SU-DHL-6 (cell line): ENCODE results near the gene TOP1.

Experiments
- H2AFZ ChIP-seq: fragments of 200-600 bp; sonication (generic); 2 replicates; pipeline ENCODE4 v1.6.1; 2014; ENCODE audit warnings: low read depth, mild to moderate bottlenecking, moderate library complexity, mixed read lengths, antibody characterized with exemption, low read length; ENCODE audit not compliant: severe bottlenecking
- H3F3A ChIP-seq: fragments of 200-600 bp; shearing (Covaris generic); 2 replicates; pipeline ENCODE4 v1.6.0; 2016; ENCODE audit warnings: antibody characterized with exemption, mild to moderate bottlenecking; ENCODE audit not compliant: insufficient read depth
- H3K27ac ChIP-seq: fragments of 200-600 bp; sonication (generic); 2 replicates; pipeline ENCODE4 v1.5.1; 2016; ENCODE audit warnings: low read depth, mild to moderate bottlenecking, low read length, moderate library complexity, mixed read lengths
- H3K27me3 ChIP-seq: fragments of 200-600 bp; sonication (generic), shearing (Covaris generic); 2 replicates; pipeline ENCODE4 v1.6.0; 2014; ENCODE audit warnings: mild to moderate bottlenecking, low read length
- H3K36me3 ChIP-seq: fragments of 200-600 bp; sonication (generic); 2 replicates; pipeline ENCODE4 v1.6.1; 2014; ENCODE audit warnings: mild to moderate bottlenecking, low read length, mixed read lengths
- H3K4me2 ChIP-seq: fragments of 300-600, 200-600 bp; shearing (Covaris generic), sonication (generic); 2 replicates; pipeline ENCODE4 v1.6.0; 2014; ENCODE audit warnings: low read length, low read depth, mild to moderate bottlenecking; ENCODE audit not compliant: poor library complexity, severe bottlenecking
- H3K4me3 ChIP-seq: fragments of 200-600 bp; sonication (generic); 2 replicates; pipeline ENCODE4 v1.5.1; 2014; ENCODE audit warnings: antibody characterized with exemption, low read length, mild to moderate bottlenecking, mixed read lengths; ENCODE audit not compliant: insufficient read depth, poor library complexity, severe bottlenecking
- H3K79me2 ChIP-seq: fragments of 200-600 bp; sonication (generic); 2 replicates; pipeline ENCODE4 v1.6.1; 2014; ENCODE audit warnings: mild to moderate bottlenecking, low read length, moderate library complexity; ENCODE audit not compliant: insufficient read depth
- H3K9ac ChIP-seq: fragments of 200-600 bp; sonication (generic); 2 replicates; pipeline ENCODE4 v1.7.0; 2014; ENCODE audit warnings: mild to moderate bottlenecking, low read length
- H3K9me2 ChIP-seq: fragments of 200-600 bp; sonication (generic); replicated peaks from 2 replicates; pipeline ENCODE4 v1.6.1; 2014; ENCODE audit warnings: low read length; ENCODE audit not compliant: insufficient read depth
- H3K9me3 ChIP-seq: fragments of 200-600 bp; sonication (generic); 2 replicates; pipeline ENCODE4 v1.6.1; 2014; ENCODE audit warnings: low read length, mixed read lengths; ENCODE audit not compliant: insufficient read depth
- H4K20me1 ChIP-seq: fragments of 200-600 bp; sonication (generic); 2 replicates; pipeline ENCODE4 v1.6.1; 2014; ENCODE audit warnings: low read depth, mild to moderate bottlenecking, antibody characterized with exemption, low read length, moderate library complexity, mixed read lengths
- EZH2phosphoT487 ChIP-seq: fragments of 200-600 bp; sonication (generic), shearing (Covaris generic); conservative IDR thresholded peaks from 2 replicates; pipeline ENCODE4 v1.6.1; 2018; ENCODE audit warnings: mild to moderate bottlenecking, antibody characterized with exemption, low read length, moderate library complexity, mixed read lengths
- TF ChIP-seq, protein P1 (sequence below): fragments of 200-600 bp; sonication (generic); IDR thresholded peaks from one replicate; pipeline ENCODE4 v1.5.1; 2017; ENCODE audit warnings: antibody characterized with exemption, mild to moderate bottlenecking, low read length, moderate library complexity; ENCODE audit not compliant: insufficient read depth, poor library complexity, severe bottlenecking

TOP1 gene

DNA sequence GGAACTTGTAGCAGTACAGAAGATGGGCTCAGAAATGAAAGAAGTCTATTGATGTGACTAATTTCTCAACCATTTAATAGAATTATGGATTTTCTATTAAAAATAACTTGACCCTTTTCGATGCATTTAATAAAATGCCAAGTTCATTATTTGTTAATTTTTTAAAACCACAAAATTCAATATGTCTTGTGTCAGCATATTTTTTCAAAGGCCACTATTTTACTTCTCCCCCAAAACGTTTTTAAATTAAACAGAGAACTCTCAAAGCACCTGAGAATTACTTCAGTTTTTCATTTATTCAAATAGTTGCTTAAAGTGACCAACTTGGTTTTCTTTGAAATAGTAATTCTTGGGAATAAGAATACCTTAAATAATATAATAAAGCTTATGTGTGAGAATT lies 8.6 kb downstream of the TOP1 start:
- no peak overlapping the region for H3K4me2 ChIP-seq
- no peaks in the 10 kb centered on the region for H3K27me3 ChIP-seq
- no peak overlapping the region for H2AFZ ChIP-seq
- H3K9ac ChIP-seq: no peak overlapping the region
- TF ChIP-seq, protein P1, sequence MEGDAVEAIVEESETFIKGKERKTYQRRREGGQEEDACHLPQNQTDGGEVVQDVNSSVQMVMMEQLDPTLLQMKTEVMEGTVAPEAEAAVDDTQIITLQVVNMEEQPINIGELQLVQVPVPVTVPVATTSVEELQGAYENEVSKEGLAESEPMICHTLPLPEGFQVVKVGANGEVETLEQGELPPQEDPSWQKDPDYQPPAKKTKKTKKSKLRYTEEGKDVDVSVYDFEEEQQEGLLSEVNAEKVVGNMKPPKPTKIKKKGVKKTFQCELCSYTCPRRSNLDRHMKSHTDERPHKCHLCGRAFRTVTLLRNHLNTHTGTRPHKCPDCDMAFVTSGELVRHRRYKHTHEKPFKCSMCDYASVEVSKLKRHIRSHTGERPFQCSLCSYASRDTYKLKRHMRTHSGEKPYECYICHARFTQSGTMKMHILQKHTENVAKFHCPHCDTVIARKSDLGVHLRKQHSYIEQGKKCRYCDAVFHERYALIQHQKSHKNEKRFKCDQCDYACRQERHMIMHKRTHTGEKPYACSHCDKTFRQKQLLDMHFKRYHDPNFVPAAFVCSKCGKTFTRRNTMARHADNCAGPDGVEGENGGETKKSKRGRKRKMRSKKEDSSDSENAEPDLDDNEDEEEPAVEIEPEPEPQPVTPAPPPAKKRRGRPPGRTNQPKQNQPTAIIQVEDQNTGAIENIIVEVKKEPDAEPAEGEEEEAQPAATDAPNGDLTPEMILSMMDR: no peak
- no peak for TF ChIP-seq EZH2phosphoT487
- no peaks in the 10 kb centered on the region for H3F3A ChIP-seq
- no peaks in the 10 kb centered on the region for H3K36me3 ChIP-seq
- H3K9me3 ChIP-seq: no peaks in the 10 kb centered on the region
- H3K4me3 ChIP-seq: no peak overlapping the region
- peaks cover 100% of the 10 kb centered on the region for H3K79me2 ChIP-seq
- H3K27ac ChIP-seq: no peak overlapping the region
- H3K9me2 ChIP-seq: no peaks in the 10 kb centered on the region
- peaks cover 23% of the 10 kb centered on the region for H4K20me1 ChIP-seq

DNA sequence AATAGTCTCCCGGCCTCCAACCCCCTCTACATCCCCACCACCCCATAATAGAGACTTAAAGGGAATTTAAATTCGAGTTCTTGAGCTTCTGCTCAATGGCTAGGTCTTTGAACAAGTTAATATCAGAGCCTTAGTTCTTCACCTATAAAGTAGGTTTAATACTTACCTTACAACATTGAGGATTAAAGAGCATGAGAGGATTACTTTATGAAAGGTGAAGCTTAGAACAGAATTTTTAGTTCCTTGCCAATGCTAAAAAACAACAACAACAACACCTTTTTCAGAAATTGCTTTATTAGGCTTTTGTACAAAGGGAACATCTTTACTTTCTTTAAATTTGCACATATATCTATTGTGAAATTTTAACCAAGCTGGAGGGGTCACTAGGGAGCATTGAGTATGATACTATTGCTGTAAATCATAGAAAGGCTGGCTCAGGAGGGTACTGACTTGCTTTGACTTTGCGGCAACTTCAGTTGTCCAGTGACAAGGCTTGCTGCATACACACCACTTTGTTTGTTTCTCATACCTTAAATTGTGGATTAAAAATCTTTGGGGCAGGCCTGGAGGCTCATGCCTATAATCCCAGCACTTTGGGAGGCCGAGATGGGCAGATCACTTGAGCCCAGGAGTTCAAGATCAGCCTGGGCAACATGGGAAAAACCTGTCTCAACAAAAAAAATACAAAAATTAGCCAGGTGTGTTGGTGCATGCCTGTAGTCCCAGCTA lies 9.7 kb downstream of the TOP1 start:
- Histone ChIP-seq H3K79me2 (peaks cover 100% of the 10 kb centered on the region), H3K9ac (no peak overlapping the region), H3F3A (no peaks in the 10 kb centered on the region), H4K20me1 (peaks cover 23% of the 10 kb centered on the region), H3K27ac (no peak overlapping the region), H3K9me3 (no peaks in the 10 kb centered on the region), H3K27me3 (no peaks in the 10 kb centered on the region), H3K9me2 (no peaks in the 10 kb centered on the region), H2AFZ (no peak overlapping the region), H3K4me2 (no peak overlapping the region), H3K4me3 (no peak overlapping the region), H3K36me3 (no peaks in the 10 kb centered on the region)
- TF ChIP-seq, protein P1: no peak
- no peak for TF ChIP-seq EZH2phosphoT487

DNA sequence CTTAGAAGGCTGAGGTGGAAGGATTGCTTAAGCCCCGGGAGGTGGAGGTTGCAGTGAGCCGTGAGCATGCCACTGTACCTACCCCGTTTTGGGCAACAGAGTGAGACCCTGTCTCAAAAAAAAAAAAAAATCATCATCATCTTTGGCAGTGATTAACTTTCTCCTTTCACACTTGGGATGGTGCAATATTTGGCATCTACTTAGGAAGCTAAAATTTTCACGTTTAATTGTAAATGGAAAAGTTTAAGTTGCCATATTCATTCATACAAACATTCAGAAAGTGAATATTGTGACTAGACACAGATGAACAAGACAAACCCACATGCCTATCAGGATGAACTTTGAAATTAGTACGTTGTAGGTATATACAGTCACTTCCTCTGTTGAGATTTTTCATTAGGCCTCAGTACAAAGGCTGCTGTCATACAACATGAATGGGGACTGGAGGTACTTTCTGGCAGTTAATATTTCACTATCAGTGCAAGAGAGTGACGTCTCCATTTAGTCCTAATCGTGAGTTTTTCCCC lies 10.3 kb downstream of the TOP1 start:
- Histone ChIP-seq H3K36me3 (no peaks in the 10 kb centered on the region), H3K79me2 (peaks cover 100% of the 10 kb centered on the region), H3K9me2 (no peaks in the 10 kb centered on the region), H3K27me3 (no peaks in the 10 kb centered on the region), H3K4me2 (no peak overlapping the region), H3K27ac (no peak overlapping the region), H3K9ac (no peak overlapping the region), H3K4me3 (no peak overlapping the region), H3F3A (no peaks in the 10 kb centered on the region), H2AFZ (no peak overlapping the region), H3K9me3 (no peaks in the 10 kb centered on the region), H4K20me1 (peaks cover 18% of the 10 kb centered on the region)
- TF ChIP-seq EZH2phosphoT487: no peak
- TF ChIP-seq, protein P1: no peak
